NOMO-1 treated with DMSO at 0.1 percent for 48 hours (cell line): ENCODE results near the gene SELENOW.
"Not testable (repeated sequence)": the region's sequence is repeated elsewhere in the genome, so short reads cannot be mapped to it uniquely, and the experiment has no call there.

Experiments
- DNase-seq: peaks from one replicate; lab custom pipeline; 2025; ENCODE audit not compliant: unreplicated experiment; lab: John Stamatoyannopoulos, UW

Gene SELENOW

GRCh38 chr19:47756627-47756929 lies 21.9 kb upstream of the SELENOW start:
- DNase-seq: no peak

- DNase-seq: no peak
Measured at GRCh38 chr19:47756953-47757608, 21.4 kb upstream of the SELENOW start.

GRCh38 chr19:47757617-47758442 lies 20.7 kb upstream of the SELENOW start:
- no peak for DNase-seq

GRCh38 chr19:47758443-47758804 lies 20.1 kb upstream of the SELENOW start:
- peak; percentile 4 for DNase-seq

- no peak for DNase-seq
Measured at GRCh38 chr19:47760632-47760999, 17.9 kb upstream of the SELENOW start.

GRCh38 chr19:47761566-47761965 lies 16.9 kb upstream of the SELENOW start:
- DNase-seq: no peak

- DNase-seq: no peak
Measured at GRCh38 chr19:47762151-47762550, 16.4 kb upstream of the SELENOW start.

- DNase-seq: no peak
Measured at GRCh38 chr19:47762615-47763308, 15.7 kb upstream of the SELENOW start.

GRCh38 chr19:47764705-47765104 lies 13.8 kb upstream of the SELENOW start:
- DNase-seq: not testable (repeated sequence)

- DNase-seq: peak; percentile 36
Measured at GRCh38 chr19:47765523-47766358, 12.8 kb upstream of the SELENOW start.

GRCh38 chr19:47766359-47766620 lies 12.2 kb upstream of the SELENOW start:
- no peak for DNase-seq

- no peak for DNase-seq
Measured at GRCh38 chr19:47766670-47767069, 11.8 kb upstream of the SELENOW start.

GRCh38 chr19:47767349-47767748 lies 11.2 kb upstream of the SELENOW start:
- no peak for DNase-seq

- no peak for DNase-seq
Measured at GRCh38 chr19:47768604-47769003, 9.9 kb upstream of the SELENOW start.

GRCh38 chr19:47769534-47769933 lies 9.0 kb upstream of the SELENOW start:
- DNase-seq: no peak

- DNase-seq: not testable (repeated sequence)
Measured at GRCh38 chr19:47771291-47771690, 7.2 kb upstream of the SELENOW start.

- no peak for DNase-seq
Measured at GRCh38 chr19:47776568-47776967, 1.9 kb upstream of the SELENOW start.

GRCh38 chr19:47777245-47778048 lies 1.1 kb upstream of the SELENOW start:
- DNase-seq: not testable (repeated sequence)

- no peak for DNase-seq
Measured at GRCh38 chr19:47778954-47779351, 450 bp downstream of the SELENOW start.

GRCh38 chr19:47779524-47780214 lies 1.2 kb downstream of the SELENOW start:
- no peak for DNase-seq
